ENCODE results near the gene ATRX. TPM values are rescaled to one million over a fixed set of nuclear protein-coding genes. Genes with fewer than 3 reads are reported as not detected.
A peak's percentile ranks its signal among the peaks of the same experiment; 100 is the strongest.
"Not testable (repeated sequence)": the region's sequence is repeated elsewhere in the genome, so short reads cannot be mapped to it uniquely, and the experiment has no call there.

The ATRX gene
- polyA plus RNA-seq, 1 donor from 2014 or later, result 86.7 TPM

GRCh38 chrX:77768787-77769186 is 17.2 kb downstream of the ATRX start:
- peak overlapping the region in 1 of 4 donors; percentile 4 for H3K4me3 Mint-ChIP-seq
- H3K27me3 Mint-ChIP-seq, result no peaks in the 10 kb centered on the region
- H3K4me1 Mint-ChIP-seq, result peaks cover 10 to 15% (median 15%) of the 10 kb centered on the region in 3 donors
- H3K27ac Mint-ChIP-seq, result peak overlapping the region in 2 of 3 donors; percentile 2 to 78
- peaks cover 3% of the 10 kb centered on the region for H3K36me3 Mint-ChIP-seq
- no peaks in the 10 kb centered on the region for H3K9me3 Mint-ChIP-seq

GRCh38 chrX:77766212-77766611 is 19.8 kb downstream of the ATRX start:
- H3K27me3 Mint-ChIP-seq, H3K9me3 Mint-ChIP-seq, H3K4me3 Mint-ChIP-seq, H3K36me3 Mint-ChIP-seq, H3K27ac Mint-ChIP-seq: not testable (repeated sequence)
- peaks cover 5 to 14% (median 14%) of the 10 kb centered on the region in 3 donors for H3K4me1 Mint-ChIP-seq

GRCh38 chrX:77755561-77755960 is 30.5 kb downstream of the ATRX start:
- H3K27me3 Mint-ChIP-seq, result no peaks in the 10 kb centered on the region
- peaks cover 0 to 4% (median 1%) of the 10 kb centered on the region in 3 donors for H3K4me1 Mint-ChIP-seq
- H3K9me3 Mint-ChIP-seq, result peaks cover 0 to 5% (median 0%) of the 10 kb centered on the region in 3 donors
- H3K27ac Mint-ChIP-seq, result no peak overlapping the region
- H3K4me3 Mint-ChIP-seq, result no peak overlapping the region
- H3K36me3 Mint-ChIP-seq, result peaks cover 2% of the 10 kb centered on the region

GRCh38 chrX:77753942-77754341 is 32.1 kb downstream of the ATRX start:
- not testable (repeated sequence) for H3K36me3 Mint-ChIP-seq, H3K4me1 Mint-ChIP-seq, H3K4me3 Mint-ChIP-seq, H3K9me3 Mint-ChIP-seq, H3K27me3 Mint-ChIP-seq, H3K27ac Mint-ChIP-seq

GRCh38 chrX:77749695-77750094 is 36.3 kb downstream of the ATRX start:
- Mint-ChIP-seq H3K4me3 (no peak overlapping the region), H3K4me1 (peaks cover 0 to 21% (median 5%) of the 10 kb centered on the region in 3 donors), H3K36me3 (peaks cover 2% of the 10 kb centered on the region), H3K9me3 (peaks cover 0 to 5% (median 0%) of the 10 kb centered on the region in 3 donors), H3K27ac (no peak overlapping the region), H3K27me3 (no peaks in the 10 kb centered on the region)

- Mint-ChIP-seq H3K27me3 (no peaks in the 10 kb centered on the region), H3K4me1 (peaks cover 12 to 40% (median 23%) of the 10 kb centered on the region in 3 donors), H3K9me3 (no peaks in the 10 kb centered on the region), H3K36me3 (peaks cover 2% of the 10 kb centered on the region), H3K27ac (peak overlapping the region in 1 of 3 donors; percentile 4), H3K4me3 (no peak overlapping the region)
These were observed 42.3 kb downstream of the ATRX start for GRCh38 chrX:77743720-77744119.

- no peak overlapping the region for H3K4me3 Mint-ChIP-seq
- no peaks in the 10 kb centered on the region for H3K9me3 Mint-ChIP-seq
- H3K27ac Mint-ChIP-seq, result peak overlapping the region in 1 of 3 donors; percentile 50
- H3K36me3 Mint-ChIP-seq, result peaks cover 2% of the 10 kb centered on the region
- no peaks in the 10 kb centered on the region for H3K27me3 Mint-ChIP-seq
- peaks cover 12 to 38% (median 21%) of the 10 kb centered on the region in 3 donors for H3K4me1 Mint-ChIP-seq
These were observed 43.1 kb downstream of the ATRX start for GRCh38 chrX:77742788-77743476.

- H3K27me3 Mint-ChIP-seq, result no peaks in the 10 kb centered on the region
- peaks cover 2% of the 10 kb centered on the region for H3K36me3 Mint-ChIP-seq
- H3K9me3 Mint-ChIP-seq, result peaks cover 0 to 6% (median 0%) of the 10 kb centered on the region in 3 donors
- H3K4me1 Mint-ChIP-seq, result peaks cover 12 to 31% (median 21%) of the 10 kb centered on the region in 3 donors
- H3K27ac Mint-ChIP-seq, result peak overlapping the region in 2 of 3 donors; percentile 1 to 11
- no peak overlapping the region for H3K4me3 Mint-ChIP-seq
These were observed 45.6 kb downstream of the ATRX start for GRCh38 chrX:77740376-77740905.

- Mint-ChIP-seq H3K27me3 (no peaks in the 10 kb centered on the region), H3K27ac (no peak overlapping the region), H3K4me1 (peaks cover 21 to 23% (median 22%) of the 10 kb centered on the region in 3 donors), H3K36me3 (no peaks in the 10 kb centered on the region), H3K9me3 (peaks cover 0 to 6% (median 1%) of the 10 kb centered on the region in 3 donors), H3K4me3 (peak overlapping the region in 2 of 4 donors; percentile 24 to 36)
These were observed 52.7 kb downstream of the ATRX start for GRCh38 chrX:77733342-77733741.

- H3K9me3 Mint-ChIP-seq, result peaks cover 0 to 3% (median 1%) of the 10 kb centered on the region in 3 donors
- peaks cover 4% of the 10 kb centered on the region for H3K36me3 Mint-ChIP-seq
- peak overlapping the region in 1 of 3 donors; percentile 7 for H3K27ac Mint-ChIP-seq
- H3K4me3 Mint-ChIP-seq, result peak overlapping the region in 2 of 4 donors; percentile 28 to 68
- H3K27me3 Mint-ChIP-seq, result no peaks in the 10 kb centered on the region
- H3K4me1 Mint-ChIP-seq, result peaks cover 23 to 25% (median 24%) of the 10 kb centered on the region in 3 donors
These were observed 54.1 kb downstream of the ATRX start for GRCh38 chrX:77731821-77732419.

- H3K36me3 Mint-ChIP-seq, H3K4me3 Mint-ChIP-seq, H3K9me3 Mint-ChIP-seq, H3K27me3 Mint-ChIP-seq: not testable (repeated sequence)
- peak overlapping the region in 1 of 3 donors; percentile 86 for H3K27ac Mint-ChIP-seq
- peaks cover 14 to 25% (median 16%) of the 10 kb centered on the region in 3 donors for H3K4me1 Mint-ChIP-seq
These were observed 59.9 kb downstream of the ATRX start for GRCh38 chrX:77726095-77726494.

- no peak overlapping the region for H3K4me3 Mint-ChIP-seq
- H3K27ac Mint-ChIP-seq, result peak overlapping the region in 1 of 3 donors; percentile 47
- peaks cover 2% of the 10 kb centered on the region for H3K27me3 Mint-ChIP-seq
- peaks cover 0 to 7% (median 0%) of the 10 kb centered on the region in 3 donors for H3K9me3 Mint-ChIP-seq
- H3K36me3 Mint-ChIP-seq, result peaks cover 7% of the 10 kb centered on the region
- peaks cover 18 to 28% (median 28%) of the 10 kb centered on the region in 3 donors for H3K4me1 Mint-ChIP-seq
These were observed 62.3 kb downstream of the ATRX start for GRCh38 chrX:77723681-77724080.

GRCh38 chrX:77719388-77719787 is 66.6 kb downstream of the ATRX start:
- Mint-ChIP-seq H3K36me3 (peaks cover 2% of the 10 kb centered on the region), H3K9me3 (peaks cover 0 to 6% (median 0%) of the 10 kb centered on the region in 3 donors), H3K27ac (no peak overlapping the region), H3K4me1 (peaks cover 13 to 28% (median 22%) of the 10 kb centered on the region in 3 donors), H3K4me3 (peak overlapping the region in 1 of 4 donors; percentile 19), H3K27me3 (peaks cover 4% of the 10 kb centered on the region)

GRCh38 chrX:77704881-77705280 is 81.1 kb downstream of the ATRX start:
- Mint-ChIP-seq H3K9me3 (peaks cover 0 to 2% (median 0%) of the 10 kb centered on the region in 3 donors), H3K4me3 (no peak overlapping the region), H3K36me3 (peaks cover 8% of the 10 kb centered on the region), H3K27me3 (peaks cover 3% of the 10 kb centered on the region), H3K4me1 (peaks cover 0 to 5% (median 4%) of the 10 kb centered on the region in 3 donors), H3K27ac (no peak overlapping the region)

- Mint-ChIP-seq H3K27me3 (peaks cover 3% of the 10 kb centered on the region), H3K36me3 (peaks cover 5% of the 10 kb centered on the region), H3K4me3 (no peak overlapping the region), H3K27ac (no peak overlapping the region), H3K4me1 (peaks cover 15 to 19% (median 16%) of the 10 kb centered on the region in 3 donors), H3K9me3 (no peaks in the 10 kb centered on the region)
These were observed 87.8 kb downstream of the ATRX start for GRCh38 chrX:77698242-77698641.

Data from IgD-negative memory B cell (primary cell).